Left ventricle myocardium inferior (tissue), 1 donor: ENCODE results near the gene XPR1. TPM values are rescaled to one million over a fixed set of nuclear protein-coding genes. Genes with fewer than 3 reads are reported as not detected.

Source experiments
- DNase-seq: peaks from one replicate; pipeline ENCODE4 v3.0.0-alpha.2; 2020
- H3K27ac ChIP-seq: fragments of 200-600 bp; replicated peaks from 2 replicates; pipeline ENCODE4 v1.8.0; 2021
- H3K27me3 ChIP-seq: fragments of 200-600 bp; 2 replicates; pipeline ENCODE4 v1.8.0; 2021; ENCODE audit warnings: low read depth
- H3K36me3 ChIP-seq: fragments of 200-600 bp; 2 replicates; pipeline ENCODE4 v1.8.0; 2021
- H3K4me1 ChIP-seq: fragments of 200-600 bp; 2 replicates; pipeline ENCODE4 v1.8.0; 2021
- H3K4me3 ChIP-seq: fragments of 200-600 bp; 2 replicates; pipeline ENCODE4 v1.8.0; 2021; ENCODE audit warnings: mild to moderate bottlenecking, moderate library complexity
- H3K9me3 ChIP-seq: fragments of 200-600 bp; replicated peaks from 2 replicates; pipeline ENCODE4 v1.8.0; 2021
- intact Hi-C: fragments of 100-400 bp; cut with micrococcal nuclease; formaldehyde crosslinking; loops from one replicate; pipeline ENCODE4 v1.11.0; 2022
- total RNA-seq: library from RNA; stranded (reverse); fragmentation: NEBNext Ultra II Directional; extraction: Animal tissue kit (Norgen Biotek cat#: 25700); gene quantifications from one replicate; pipeline ENCODE4 v1.2.1, GENCODE V29; 2021
- TF ChIP-seq, protein P1 (sequence below): fragments of 200-600 bp; IDR thresholded peaks from 2 replicates; pipeline ENCODE4 v1.8.0; 2021; ENCODE audit warnings: antibody characterized with exemption, mild to moderate bottlenecking, borderline replicate concordance
- donor health status: DM: no; HTN: yes; CAD: no; lungs with severe emphysema.

The XPR1 gene
- total RNA-seq, 1 donor from 2014 or later: 60.4 TPM

DNA sequence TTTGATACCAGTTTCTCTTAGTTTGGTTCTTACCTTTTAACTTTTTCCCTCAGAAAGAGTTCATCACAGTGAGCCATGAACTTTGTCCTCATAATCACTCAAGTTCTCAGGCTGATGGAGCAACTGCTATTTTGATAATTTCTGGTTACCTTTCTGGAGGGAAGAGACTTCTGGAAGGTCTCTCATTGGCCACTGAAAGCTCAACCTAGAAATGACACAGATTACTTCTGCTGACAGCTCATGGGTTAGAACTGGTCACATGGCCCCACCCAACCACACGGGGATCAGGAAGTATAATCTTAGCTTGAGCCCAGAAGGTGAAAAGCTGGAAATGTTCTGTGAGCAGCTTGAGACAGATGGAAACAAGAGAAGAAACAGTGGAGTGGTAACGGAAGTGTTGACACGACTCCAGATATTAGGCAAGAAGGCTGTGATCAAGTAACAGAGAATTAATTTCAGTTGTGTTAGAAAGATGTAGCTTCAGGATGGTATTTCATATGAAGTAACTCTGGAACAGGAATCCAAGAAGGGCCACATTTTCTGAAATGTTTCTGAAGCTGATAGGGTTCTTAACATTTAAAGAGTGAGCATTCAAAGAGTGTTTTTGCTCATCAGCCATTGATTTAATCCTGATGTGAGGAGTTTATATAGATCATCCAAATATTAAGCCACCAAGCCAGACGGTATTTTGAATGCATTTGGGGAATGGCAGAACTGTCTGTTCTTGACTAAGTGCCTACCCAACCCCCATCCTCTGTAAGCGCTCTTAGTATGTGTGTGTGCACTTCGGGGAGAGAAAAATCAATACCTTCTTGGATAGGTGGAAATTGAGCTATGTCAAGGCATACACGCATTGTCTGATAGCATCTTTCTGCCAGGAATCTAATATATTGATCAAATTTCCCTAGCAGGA, 21.9 kb upstream of the XPR1 start:
- H3K36me3 ChIP-seq: no peaks in the 10 kb centered on the region
- H3K27me3 ChIP-seq: no peaks in the 10 kb centered on the region
- H3K4me1 ChIP-seq: peaks cover 27% of the 10 kb centered on the region
- intact Hi-C loops: no loop called here
- H3K9me3 ChIP-seq: no peaks in the 10 kb centered on the region
- H3K27ac ChIP-seq: peak overlapping the region; percentile 83
- DNase-seq: no peak
- TF ChIP-seq, protein P1, sequence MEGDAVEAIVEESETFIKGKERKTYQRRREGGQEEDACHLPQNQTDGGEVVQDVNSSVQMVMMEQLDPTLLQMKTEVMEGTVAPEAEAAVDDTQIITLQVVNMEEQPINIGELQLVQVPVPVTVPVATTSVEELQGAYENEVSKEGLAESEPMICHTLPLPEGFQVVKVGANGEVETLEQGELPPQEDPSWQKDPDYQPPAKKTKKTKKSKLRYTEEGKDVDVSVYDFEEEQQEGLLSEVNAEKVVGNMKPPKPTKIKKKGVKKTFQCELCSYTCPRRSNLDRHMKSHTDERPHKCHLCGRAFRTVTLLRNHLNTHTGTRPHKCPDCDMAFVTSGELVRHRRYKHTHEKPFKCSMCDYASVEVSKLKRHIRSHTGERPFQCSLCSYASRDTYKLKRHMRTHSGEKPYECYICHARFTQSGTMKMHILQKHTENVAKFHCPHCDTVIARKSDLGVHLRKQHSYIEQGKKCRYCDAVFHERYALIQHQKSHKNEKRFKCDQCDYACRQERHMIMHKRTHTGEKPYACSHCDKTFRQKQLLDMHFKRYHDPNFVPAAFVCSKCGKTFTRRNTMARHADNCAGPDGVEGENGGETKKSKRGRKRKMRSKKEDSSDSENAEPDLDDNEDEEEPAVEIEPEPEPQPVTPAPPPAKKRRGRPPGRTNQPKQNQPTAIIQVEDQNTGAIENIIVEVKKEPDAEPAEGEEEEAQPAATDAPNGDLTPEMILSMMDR: no peak
- H3K4me3 ChIP-seq: no peak overlapping the region

DNA sequence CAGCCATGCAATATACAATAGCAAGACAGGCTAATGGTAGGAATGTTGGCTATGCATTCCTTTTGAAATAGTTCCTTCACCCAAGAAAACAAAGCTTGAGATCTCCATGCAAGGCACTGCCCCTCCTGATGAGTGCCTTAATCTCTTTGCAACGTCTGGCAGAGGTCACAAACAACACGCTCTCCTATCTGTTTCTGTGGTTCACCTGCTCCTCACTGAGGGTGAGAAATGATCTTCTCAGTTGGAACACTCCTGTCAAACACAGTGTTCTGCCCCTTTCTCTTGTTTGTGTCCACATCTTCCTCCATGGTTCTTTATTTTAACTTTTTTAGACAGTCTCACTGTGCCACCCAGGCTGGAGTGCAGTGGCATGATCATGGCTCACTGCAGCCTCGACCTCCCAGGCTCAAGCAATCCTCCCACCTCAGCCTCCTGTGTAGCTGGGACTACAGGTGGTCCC, 21.2 kb upstream of the XPR1 start:
- no peaks in the 10 kb centered on the region for H3K36me3 ChIP-seq
- no peak overlapping the region for H3K4me3 ChIP-seq
- peak overlapping the region; percentile 83 for H3K27ac ChIP-seq
- peaks cover 30% of the 10 kb centered on the region for H3K4me1 ChIP-seq
- H3K9me3 ChIP-seq: no peaks in the 10 kb centered on the region
- DNase-seq: no peak
- H3K27me3 ChIP-seq: no peaks in the 10 kb centered on the region
- intact Hi-C loops: no loop called here
- TF ChIP-seq, protein P1: no peak

DNA sequence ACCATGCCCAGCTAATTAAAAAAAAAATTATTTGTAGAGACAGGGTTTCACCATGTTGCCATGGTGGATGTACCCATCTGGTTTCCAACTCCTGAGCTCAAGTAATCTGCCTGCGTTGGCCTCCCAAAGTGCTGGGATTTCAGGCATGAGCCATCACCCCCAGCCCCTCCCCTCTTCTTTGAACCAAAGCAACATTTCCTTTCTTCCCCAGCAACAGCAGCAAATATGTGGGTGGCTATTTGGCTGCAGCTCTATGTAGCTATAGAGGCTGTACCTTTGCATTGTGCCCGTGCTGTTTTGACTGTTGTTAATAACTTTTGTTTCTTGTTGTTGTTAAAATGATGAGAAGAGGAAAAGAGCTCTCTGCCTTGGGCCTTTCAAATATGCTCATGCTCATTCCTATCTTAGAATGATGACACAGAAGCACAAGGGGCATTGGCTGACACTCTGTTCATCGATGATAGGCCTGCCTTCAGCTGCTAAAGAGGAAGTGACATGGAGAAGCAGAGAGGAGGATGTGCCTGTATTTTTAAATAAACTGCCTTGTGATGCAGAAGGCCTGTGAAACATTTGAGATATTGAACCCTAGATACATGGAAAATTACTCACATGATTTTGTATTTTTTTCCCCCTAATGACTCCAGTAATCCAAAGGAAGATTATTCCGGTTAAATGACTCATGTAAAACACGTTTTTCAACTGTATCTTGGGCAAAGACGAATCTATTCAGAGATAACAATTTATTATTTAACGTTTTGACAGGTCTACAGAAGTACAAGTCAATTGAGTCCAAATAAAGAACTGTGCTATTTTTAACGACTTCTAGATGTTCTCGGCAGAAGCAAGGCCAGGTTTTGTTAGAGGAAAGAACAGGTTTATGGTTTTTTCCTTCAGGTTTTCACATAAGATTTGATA, 20.5 kb upstream of the XPR1 start:
- no peak for DNase-seq
- peak overlapping the region; percentile 83 for H3K27ac ChIP-seq
- no peaks in the 10 kb centered on the region for H3K27me3 ChIP-seq
- H3K36me3 ChIP-seq: no peaks in the 10 kb centered on the region
- no peak overlapping the region for H3K4me3 ChIP-seq
- H3K9me3 ChIP-seq: no peaks in the 10 kb centered on the region
- TF ChIP-seq, protein P1: no peak
- intact Hi-C loops: no loop called here
- peaks cover 37% of the 10 kb centered on the region for H3K4me1 ChIP-seq

DNA sequence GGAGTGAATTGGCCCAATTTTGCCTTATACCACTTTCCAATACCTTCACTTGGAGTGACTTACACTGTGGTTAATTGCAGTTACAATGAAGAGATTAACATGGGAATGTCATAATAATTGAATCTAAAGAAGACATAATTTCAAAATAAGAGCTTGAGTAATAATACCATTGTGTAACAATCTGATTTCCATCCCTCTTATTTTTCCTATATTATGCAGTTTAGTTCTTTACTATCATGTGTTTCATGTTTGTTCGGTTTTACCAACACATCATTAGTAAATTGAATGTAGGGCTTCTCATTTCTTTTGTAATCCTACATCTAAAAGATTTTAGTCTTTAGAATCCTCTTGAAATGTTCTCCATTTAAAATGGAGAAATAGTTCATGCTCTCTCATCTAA, 19.2 kb upstream of the XPR1 start:
- Histone ChIP-seq H3K36me3 (no peaks in the 10 kb centered on the region), H3K27me3 (no peaks in the 10 kb centered on the region), H3K27ac (peak overlapping the region; percentile 83), H3K4me3 (no peak overlapping the region), H3K4me1 (peaks cover 44% of the 10 kb centered on the region), H3K9me3 (no peaks in the 10 kb centered on the region)
- intact Hi-C loops: no loop called here
- no peak for DNase-seq
- TF ChIP-seq, protein P1: no peak

DNA sequence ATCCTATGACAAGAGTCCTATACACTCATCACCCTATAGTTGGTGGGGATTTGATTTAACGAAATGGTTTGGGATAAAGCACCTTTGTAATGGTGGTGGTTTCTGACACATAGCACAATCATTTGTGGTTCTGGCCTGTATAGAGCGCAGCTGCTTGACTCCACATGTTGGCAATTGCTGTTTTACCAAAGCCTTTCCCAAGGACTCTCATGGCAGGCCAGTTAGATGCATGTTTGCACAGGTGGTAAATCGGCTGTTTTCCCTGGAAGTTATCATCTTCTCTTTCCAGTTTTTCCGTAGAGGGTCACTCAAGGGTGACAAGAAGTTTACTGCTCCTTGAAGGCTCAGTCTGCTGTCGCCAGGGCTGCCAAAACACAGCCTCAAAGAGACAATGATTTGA, 17.1 kb upstream of the XPR1 start:
- Histone ChIP-seq H3K27ac (no peak overlapping the region), H3K4me1 (peaks cover 49% of the 10 kb centered on the region), H3K4me3 (no peak overlapping the region), H3K9me3 (no peaks in the 10 kb centered on the region), H3K27me3 (no peaks in the 10 kb centered on the region), H3K36me3 (no peaks in the 10 kb centered on the region)
- intact Hi-C loops: no loop called here
- DNase-seq: no peak
- TF ChIP-seq, protein P1: no peak
